ENCODE data around the gene TBC1D8.

Gene TBC1D8

GRCh38 chr2:100977511-100977910 lies 173.7 kb downstream of the TBC1D8 start:
- no peak for DNase-seq (ENCODE audit: low read depth in 2 of 2)

GRCh38 chr2:100976645-100977391 lies 174.4 kb downstream of the TBC1D8 start:
- no peak for DNase-seq (ENCODE audit: low read depth in 2 of 2)

GRCh38 chr2:100976061-100976460 lies 175.1 kb downstream of the TBC1D8 start:
- no peak for DNase-seq (ENCODE audit: low read depth in 2 of 2)

GRCh38 chr2:100975521-100975785 lies 175.7 kb downstream of the TBC1D8 start:
- DNase-seq (ENCODE audit: low read depth in 2 of 2), result no peak

- DNase-seq (ENCODE audit: low read depth in 2 of 2), result no peak
Measured at GRCh38 chr2:100974712-100975520, 176.3 kb downstream of the TBC1D8 start.

GRCh38 chr2:100972452-100972851 lies 178.7 kb downstream of the TBC1D8 start:
- no peak for DNase-seq (ENCODE audit: low read depth in 2 of 2)

- no peak for DNase-seq (ENCODE audit: low read depth in 2 of 2)
Measured at GRCh38 chr2:100971221-100971620, 180.0 kb downstream of the TBC1D8 start.

- no peak for DNase-seq (ENCODE audit: low read depth in 2 of 2)
Measured at GRCh38 chr2:100969998-100970397, 181.2 kb downstream of the TBC1D8 start.

- DNase-seq (ENCODE audit: low read depth in 2 of 2), result no peak
Measured at GRCh38 chr2:100968146-100969145, 182.7 kb downstream of the TBC1D8 start.

GRCh38 chr2:100967716-100968115 lies 183.5 kb downstream of the TBC1D8 start:
- DNase-seq (ENCODE audit: low read depth in 2 of 2), result no peak

GRCh38 chr2:100965596-100965995 lies 185.6 kb downstream of the TBC1D8 start:
- no peak for DNase-seq (ENCODE audit: low read depth in 2 of 2)

- no peak for DNase-seq (ENCODE audit: low read depth in 2 of 2)
Measured at GRCh38 chr2:100964681-100965169, 186.5 kb downstream of the TBC1D8 start.

GRCh38 chr2:100964222-100964621 lies 187.0 kb downstream of the TBC1D8 start:
- no peak for DNase-seq (ENCODE audit: low read depth in 2 of 2)

GRCh38 chr2:100963026-100963375 lies 188.2 kb downstream of the TBC1D8 start:
- no peak for DNase-seq (ENCODE audit: low read depth in 2 of 2)

GRCh38 chr2:100962366-100963025 lies 188.7 kb downstream of the TBC1D8 start:
- no peak for DNase-seq (ENCODE audit: low read depth in 2 of 2)

- DNase-seq (ENCODE audit: low read depth in 2 of 2), result no peak
Measured at GRCh38 chr2:100960688-100961087, 190.5 kb downstream of the TBC1D8 start.

- no peak for DNase-seq (ENCODE audit: low read depth in 2 of 2)
Measured at GRCh38 chr2:100959225-100959880, 191.8 kb downstream of the TBC1D8 start.

GRCh38 chr2:100957996-100958653 lies 193.1 kb downstream of the TBC1D8 start:
- no peak for DNase-seq (ENCODE audit: low read depth in 2 of 2)
